ENCODE measurements around the gene ASCL2.

Gene ASCL2

GRCh38 chr11:2251138-2251537 is 19.2 kb downstream of the ASCL2 start:
- no peak overlapping the region for H3K4me3 ChIP-seq (ENCODE audit: control insufficient read depth, low read depth, low read length)
- TF ChIP-seq CTCF (conservative IDR thresholded peaks at IDR 0.05; ENCODE audit: control insufficient read depth, insufficient read depth, low read depth, low read length), result no peak
- no peak for DNase-seq (ENCODE audit: low read depth)

GRCh38 chr11:2250485-2250884 is 19.9 kb downstream of the ASCL2 start:
- no peak overlapping the region for H3K4me3 ChIP-seq (ENCODE audit: control insufficient read depth, low read depth, low read length)
- no peak for DNase-seq (ENCODE audit: low read depth)
- no peak for TF ChIP-seq CTCF (conservative IDR thresholded peaks at IDR 0.05; ENCODE audit: control insufficient read depth, insufficient read depth, low read depth, low read length)

GRCh38 chr11:2250041-2250440 is 20.3 kb downstream of the ASCL2 start:
- no peak for DNase-seq (ENCODE audit: low read depth)
- H3K4me3 ChIP-seq (ENCODE audit: control insufficient read depth, low read depth, low read length), result no peak overlapping the region
- TF ChIP-seq CTCF (conservative IDR thresholded peaks at IDR 0.05; ENCODE audit: control insufficient read depth, insufficient read depth, low read depth, low read length), result no peak

- H3K4me3 ChIP-seq (ENCODE audit: control insufficient read depth, low read depth, low read length), result no peak overlapping the region
- no peak for DNase-seq (ENCODE audit: low read depth)
- TF ChIP-seq CTCF (conservative IDR thresholded peaks at IDR 0.05; ENCODE audit: control insufficient read depth, insufficient read depth, low read depth, low read length), result no peak
These were observed 21.0 kb downstream of the ASCL2 start for GRCh38 chr11:2249189-2249916.

GRCh38 chr11:2248762-2249161 is 21.6 kb downstream of the ASCL2 start:
- no peak for DNase-seq (ENCODE audit: low read depth)
- no peak for TF ChIP-seq CTCF (conservative IDR thresholded peaks at IDR 0.05; ENCODE audit: control insufficient read depth, insufficient read depth, low read depth, low read length)
- no peak overlapping the region for H3K4me3 ChIP-seq (ENCODE audit: control insufficient read depth, low read depth, low read length)

- no peak overlapping the region for H3K4me3 ChIP-seq (ENCODE audit: control insufficient read depth, low read depth, low read length)
- no peak for TF ChIP-seq CTCF (conservative IDR thresholded peaks at IDR 0.05; ENCODE audit: control insufficient read depth, insufficient read depth, low read depth, low read length)
- no peak for DNase-seq (ENCODE audit: low read depth)
These were observed 22.1 kb downstream of the ASCL2 start for GRCh38 chr11:2248242-2248641.

GRCh38 chr11:2247496-2247895 is 22.9 kb downstream of the ASCL2 start:
- TF ChIP-seq CTCF (conservative IDR thresholded peaks at IDR 0.05; ENCODE audit: control insufficient read depth, insufficient read depth, low read depth, low read length), result no peak
- no peak for DNase-seq (ENCODE audit: low read depth)
- no peak overlapping the region for H3K4me3 ChIP-seq (ENCODE audit: control insufficient read depth, low read depth, low read length)

All from fibroblast of mammary gland (primary cell).